ENCODE measurements around the gene PCF11.
"Not testable (repeated sequence)": the region's sequence is repeated elsewhere in the genome, so short reads cannot be mapped to it uniquely, and the experiment has no call there.

PCF11 gene

GRCh38 chr11:83156996-83157593, at the start of gene PCF11:
Gene PCF11 (plus strand): TSS chr11:83157131. CDS start chr11:83157440, 309 bp downstream.
- DNase-seq (ENCODE audit: low read depth): no peak

- DNase-seq (ENCODE audit: low read depth): no peak
These were observed 44.0 kb upstream of the PCF11 start for GRCh38 chr11:83112886-83113285.

- DNase-seq (ENCODE audit: low read depth): no peak
These were observed 41.9 kb upstream of the PCF11 start for GRCh38 chr11:83115026-83115425.

- DNase-seq (ENCODE audit: low read depth): no peak
These were observed 41.4 kb upstream of the PCF11 start for GRCh38 chr11:83115551-83115950.

GRCh38 chr11:83116015-83116641, 40.8 kb upstream of the PCF11 start:
- no peak for DNase-seq (ENCODE audit: low read depth)

DNA sequence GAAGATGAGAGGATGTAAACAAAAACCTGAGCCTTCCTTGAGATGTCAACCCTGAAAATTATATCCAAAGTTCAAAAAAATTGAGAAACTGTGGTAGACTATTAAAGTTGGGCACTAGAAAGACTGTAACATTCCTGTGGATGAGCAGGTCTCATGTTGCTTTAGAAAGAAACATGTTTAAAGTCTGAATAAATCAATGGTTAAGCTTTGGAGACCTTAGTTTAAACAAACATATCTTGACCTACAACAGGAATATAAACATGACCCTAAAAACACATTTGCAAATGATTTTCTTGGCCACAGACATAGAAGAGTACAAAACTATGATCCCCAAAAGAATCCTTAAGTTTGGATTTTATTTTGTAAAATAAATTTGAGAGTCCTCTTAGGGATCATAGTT, 38.1 kb upstream of the PCF11 start:
- no peak for DNase-seq (ENCODE audit: low read depth)

DNA sequence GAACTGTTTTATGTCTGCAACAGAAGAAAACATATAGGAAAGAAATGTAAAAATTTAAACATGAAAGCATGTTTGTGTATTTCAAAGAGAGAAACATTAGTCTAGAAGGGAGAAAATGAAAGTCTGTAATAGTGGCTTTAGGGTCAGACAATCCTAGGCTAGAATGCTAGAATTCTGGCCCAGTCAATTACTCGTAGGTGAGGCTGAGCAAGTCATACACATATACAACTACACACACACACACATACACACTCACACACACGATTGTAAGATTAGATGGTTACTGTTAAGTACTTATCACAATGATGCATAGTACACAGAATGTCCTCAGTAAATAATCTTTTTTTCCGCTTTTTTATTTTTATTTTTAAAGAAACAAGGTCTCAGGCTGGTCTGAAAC, 37.7 kb upstream of the PCF11 start:
- no peak for DNase-seq (ENCODE audit: low read depth)

DNA sequence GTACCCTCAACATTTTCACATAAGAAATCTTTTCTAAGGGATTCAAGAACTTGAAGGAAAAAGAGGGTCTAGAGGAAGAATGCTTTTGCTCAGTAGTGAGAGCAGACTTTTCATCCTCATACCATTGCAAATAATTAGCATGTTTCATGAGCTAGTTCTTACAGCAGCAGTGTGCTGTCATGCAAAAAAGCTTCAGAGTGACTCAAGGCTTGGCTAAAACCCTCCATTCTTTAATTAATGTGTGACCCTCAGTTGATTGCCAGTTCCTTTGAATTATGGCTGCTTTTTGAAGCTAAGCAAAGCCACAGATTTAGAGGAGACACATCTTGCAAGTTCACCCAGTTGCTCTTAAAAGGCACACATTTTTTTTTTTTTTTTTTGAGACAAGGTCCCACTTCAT, 36.6 kb upstream of the PCF11 start:
- DNase-seq (ENCODE audit: low read depth): no peak

DNA sequence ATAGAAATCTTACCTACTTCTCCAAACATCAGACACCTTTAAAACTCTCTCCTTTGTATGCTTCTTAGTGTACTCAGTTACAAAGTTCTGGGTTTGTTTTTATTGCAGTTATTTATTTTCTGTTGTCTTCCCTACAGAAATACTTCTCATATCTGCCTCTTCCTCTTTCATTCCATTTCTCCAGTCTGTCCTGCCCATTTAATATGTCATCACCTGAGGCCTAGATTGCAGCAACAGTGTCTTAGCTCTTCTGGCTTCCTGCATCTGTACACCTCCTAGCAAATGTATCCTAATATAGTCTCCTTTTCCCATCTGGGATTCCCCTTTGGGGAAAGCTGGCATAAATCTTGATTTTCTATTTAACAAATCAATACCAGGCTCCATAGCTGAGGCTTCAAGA, 34.9 kb upstream of the PCF11 start:
- DNase-seq (ENCODE audit: low read depth): no peak

DNA sequence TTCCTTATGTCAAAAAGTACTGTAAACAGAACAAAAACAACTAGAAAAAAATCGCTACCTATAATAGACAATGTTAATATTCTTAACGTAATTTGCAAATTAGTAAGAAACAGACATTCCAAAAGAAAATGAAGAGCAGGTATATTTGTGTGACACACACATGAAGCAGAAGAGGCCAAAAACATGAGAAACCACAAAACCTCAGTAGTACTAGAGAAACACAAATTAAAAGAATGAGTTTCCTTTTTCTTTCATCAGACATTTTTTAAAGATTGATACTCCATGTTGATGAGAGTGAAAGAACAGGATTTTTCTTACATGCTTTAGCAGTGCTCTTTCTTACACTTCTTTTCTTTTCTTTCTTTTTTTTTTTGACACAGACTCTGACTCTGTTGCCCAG, 34.2 kb upstream of the PCF11 start:
- DNase-seq (ENCODE audit: low read depth): no peak

- no peak for DNase-seq (ENCODE audit: low read depth)
These were observed 32.1 kb upstream of the PCF11 start for GRCh38 chr11:83124636-83125424.

DNA sequence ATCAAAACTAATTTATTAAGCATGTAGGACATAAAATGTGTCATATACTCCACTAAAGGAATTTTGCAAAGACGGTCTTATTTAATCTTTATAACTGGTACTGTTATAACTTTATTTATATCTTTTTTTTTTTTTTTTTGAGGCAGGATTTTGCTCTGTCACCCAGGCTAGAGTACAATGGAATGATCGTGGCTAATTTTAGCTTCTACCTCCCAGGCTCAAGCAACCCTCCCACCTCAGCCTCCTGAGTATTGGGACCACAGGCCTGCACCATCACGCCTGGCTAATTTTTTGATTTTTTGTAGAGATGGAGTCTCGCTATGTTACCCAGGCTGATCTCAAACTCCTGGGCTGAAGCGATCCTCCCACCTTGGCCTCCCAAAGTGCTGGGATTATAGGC, 31.4 kb upstream of the PCF11 start:
- no peak for DNase-seq (ENCODE audit: low read depth)

- no peak for DNase-seq (ENCODE audit: low read depth)
These were observed 29.7 kb upstream of the PCF11 start for GRCh38 chr11:83127310-83127637.

GRCh38 chr11:83132191-83132590, 24.7 kb upstream of the PCF11 start:
- no peak for DNase-seq (ENCODE audit: low read depth)

DNA sequence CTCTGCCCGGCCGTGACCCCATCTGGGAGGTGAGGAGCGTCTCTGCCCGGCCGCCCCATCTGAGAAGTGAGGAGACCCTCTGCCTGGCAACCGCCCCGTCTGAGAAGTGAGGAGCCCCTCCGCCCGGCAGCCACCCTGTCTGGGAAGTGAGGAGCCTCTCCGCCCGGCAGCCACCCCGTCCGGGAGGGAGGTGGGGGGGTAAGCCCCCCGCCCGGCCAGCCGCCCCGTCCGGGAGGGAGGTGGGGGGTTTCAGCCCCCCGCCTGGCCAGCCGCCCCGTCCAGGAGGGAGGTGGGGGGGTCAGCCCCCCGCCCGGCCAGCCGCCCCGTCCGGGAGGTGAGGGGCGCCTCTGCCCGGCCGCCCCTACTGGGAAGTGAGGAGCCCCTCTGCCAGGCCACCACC, 23.7 kb upstream of the PCF11 start:
- not testable (repeated sequence) for DNase-seq (ENCODE audit: low read depth)

GRCh38 chr11:83139310-83139709, 17.6 kb upstream of the PCF11 start:
- no peak for DNase-seq (ENCODE audit: low read depth)

DNA sequence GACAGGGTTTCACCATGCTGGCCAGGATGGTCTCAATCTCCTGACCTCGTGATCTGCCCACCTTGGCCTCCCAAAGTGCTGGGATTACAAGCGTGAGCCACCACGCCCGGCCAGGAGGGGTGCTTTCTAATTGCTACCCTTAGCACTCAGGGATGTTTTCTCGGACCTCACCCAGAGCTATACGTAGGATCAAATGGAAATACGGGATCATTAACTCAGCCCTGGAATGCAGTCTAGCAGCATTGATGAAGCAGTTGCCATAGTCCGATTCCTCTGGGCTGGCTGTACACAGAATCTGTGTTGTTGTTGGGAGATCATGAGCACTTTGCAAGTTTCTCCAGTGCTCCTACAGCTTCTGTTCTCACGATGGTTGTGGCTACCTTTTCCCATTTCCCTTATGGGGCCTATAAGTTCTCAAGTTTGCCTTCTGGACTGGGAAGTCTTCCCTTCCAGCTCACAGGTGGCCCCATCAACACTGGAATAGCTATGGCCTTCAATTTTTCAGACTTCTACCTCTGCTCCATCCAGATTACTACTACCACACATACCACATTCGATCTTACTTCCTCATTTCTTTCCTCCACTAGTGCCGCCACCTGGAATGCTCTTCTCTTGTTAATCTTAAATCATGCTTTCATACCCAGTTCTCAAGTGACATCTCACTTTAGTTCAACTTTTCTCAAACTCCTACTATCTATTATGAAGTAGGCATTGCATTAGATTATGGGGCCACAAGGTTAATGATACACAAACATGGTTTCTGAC, 16.1 kb upstream of the PCF11 start:
- no peak for DNase-seq (ENCODE audit: low read depth)

GRCh38 chr11:83147895-83148294, 9.0 kb upstream of the PCF11 start:
- DNase-seq (ENCODE audit: low read depth): no peak

GRCh38 chr11:83150450-83150849, 6.5 kb upstream of the PCF11 start:
- no peak for DNase-seq (ENCODE audit: low read depth)

DNA sequence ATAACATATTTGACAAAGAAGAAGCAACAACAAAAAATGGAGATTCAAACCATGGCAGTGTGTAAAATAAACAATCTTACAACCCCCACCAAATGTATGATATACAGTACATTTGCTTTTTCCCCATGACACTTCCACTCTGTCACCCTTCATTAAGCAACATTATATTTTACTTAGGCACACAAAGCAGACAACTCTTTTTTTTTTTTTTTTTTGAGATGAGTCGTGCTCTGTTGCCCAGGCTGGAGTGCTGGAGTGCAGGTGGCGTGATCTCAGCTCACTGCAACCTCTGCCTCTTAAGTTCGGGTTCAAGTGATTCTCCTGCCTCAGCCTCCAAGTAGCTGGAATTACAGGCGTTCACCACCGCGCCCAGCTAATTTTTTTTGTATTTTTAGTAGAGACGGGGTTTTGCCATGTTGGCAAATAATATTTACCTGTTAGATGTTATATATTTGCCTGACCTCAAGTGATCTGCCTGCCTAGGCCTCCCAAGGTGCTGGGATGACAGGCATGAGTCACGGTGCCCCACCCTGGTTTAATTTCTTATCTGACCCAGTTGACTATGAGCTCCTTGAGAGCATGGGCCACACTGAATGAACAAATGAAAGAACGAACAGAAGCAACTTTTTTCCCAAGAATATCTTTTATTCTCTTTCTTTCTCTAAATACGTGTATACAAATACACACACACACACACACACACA, 5.5 kb upstream of the PCF11 start:
- DNase-seq (ENCODE audit: low read depth): no peak

- DNase-seq (ENCODE audit: low read depth): no peak
These were observed 4.7 kb upstream of the PCF11 start for GRCh38 chr11:83152264-83152663.

DNA sequence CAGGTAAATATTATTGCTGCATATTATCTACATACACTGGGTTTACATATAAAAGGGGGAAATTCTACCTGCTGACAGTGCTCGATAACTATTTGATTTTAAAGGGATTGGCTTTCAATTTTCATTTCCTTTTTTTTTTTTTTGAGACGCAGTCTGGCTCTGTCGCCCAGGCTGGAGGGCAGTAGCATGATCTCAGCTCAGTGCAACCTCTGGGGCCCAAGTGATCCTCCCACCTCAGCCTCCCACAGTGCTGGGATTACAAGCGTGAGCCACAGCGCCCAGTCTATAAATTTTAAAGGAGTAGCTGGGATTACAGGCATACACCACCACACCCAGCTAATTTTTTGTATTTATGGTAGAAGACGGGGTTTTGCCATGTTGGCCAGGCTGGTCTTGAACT, 3.2 kb upstream of the PCF11 start:
- DNase-seq (ENCODE audit: low read depth): no peak

Data from stimulated activated CD8-positive, alpha-beta memory T cell treated with anti-CD3 and anti-CD28 coated beads, Interleukin-15, amount 100 ng/mL, for 1 hour (primary cell).